Measurements from ENCODE around the gene SPOCK3. TPM values are rescaled to one million over a fixed set of nuclear protein-coding genes. Genes with fewer than 3 reads are reported as not detected.
A peak's percentile ranks its signal among the peaks of the same experiment; 100 is the strongest.

SPOCK3 gene
- total RNA-seq, 6 experiments from 2014 or later, result 0.27 to 0.95 (median 0.56) TPM; not detected in 3

DNA sequence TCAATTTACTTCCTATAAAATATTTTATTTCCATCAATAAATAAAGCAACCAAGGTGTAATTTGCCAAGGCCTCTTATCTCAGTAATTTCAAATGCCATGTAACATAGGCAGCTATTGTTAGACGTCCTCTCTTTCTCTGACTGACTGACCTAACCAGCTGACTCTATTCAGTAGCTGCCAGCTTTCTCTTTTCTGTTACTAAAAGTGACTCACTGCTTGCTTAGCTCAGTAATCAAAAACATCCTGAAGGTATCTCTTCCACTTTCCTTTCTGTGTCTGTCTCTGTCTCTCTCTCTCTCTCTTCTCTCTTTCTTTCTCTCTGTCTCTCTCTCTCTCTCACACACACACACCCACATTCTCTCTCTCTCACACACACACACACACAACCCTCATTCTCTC lies 134.2 kb downstream of the SPOCK3 start:
- WGBS (ENCODE audit: insufficient coverage, low coverage, low lambda C conversion rate, missing lambda C conversion rate), result 7% methylated on average over 1 of the region's 1 CpG
- intact Hi-C loops (cut with DNase I), result no loop called here
- TF ChIP-seq, protein P1, sequence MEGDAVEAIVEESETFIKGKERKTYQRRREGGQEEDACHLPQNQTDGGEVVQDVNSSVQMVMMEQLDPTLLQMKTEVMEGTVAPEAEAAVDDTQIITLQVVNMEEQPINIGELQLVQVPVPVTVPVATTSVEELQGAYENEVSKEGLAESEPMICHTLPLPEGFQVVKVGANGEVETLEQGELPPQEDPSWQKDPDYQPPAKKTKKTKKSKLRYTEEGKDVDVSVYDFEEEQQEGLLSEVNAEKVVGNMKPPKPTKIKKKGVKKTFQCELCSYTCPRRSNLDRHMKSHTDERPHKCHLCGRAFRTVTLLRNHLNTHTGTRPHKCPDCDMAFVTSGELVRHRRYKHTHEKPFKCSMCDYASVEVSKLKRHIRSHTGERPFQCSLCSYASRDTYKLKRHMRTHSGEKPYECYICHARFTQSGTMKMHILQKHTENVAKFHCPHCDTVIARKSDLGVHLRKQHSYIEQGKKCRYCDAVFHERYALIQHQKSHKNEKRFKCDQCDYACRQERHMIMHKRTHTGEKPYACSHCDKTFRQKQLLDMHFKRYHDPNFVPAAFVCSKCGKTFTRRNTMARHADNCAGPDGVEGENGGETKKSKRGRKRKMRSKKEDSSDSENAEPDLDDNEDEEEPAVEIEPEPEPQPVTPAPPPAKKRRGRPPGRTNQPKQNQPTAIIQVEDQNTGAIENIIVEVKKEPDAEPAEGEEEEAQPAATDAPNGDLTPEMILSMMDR (IDR thresholded peaks at IDR 0.05), result no peak
- no peak for TF ChIP-seq POLR2A (IDR thresholded peaks at IDR 0.05)
- H3K9me3 ChIP-seq, result no peaks in the 10 kb centered on the region
- no peaks in the 10 kb centered on the region for H3K27me3 ChIP-seq
- H3K4me3 ChIP-seq, result no peak overlapping the region
- no peak for DNase-seq
- ATAC-seq, result peak in 3 of 4 donors; percentile 21 to 100 (median 59)
- peaks cover 0 to 2% (median 0%) of the 10 kb centered on the region in 4 donors for H3K36me3 ChIP-seq
- H3K4me1 ChIP-seq, result no peaks in the 10 kb centered on the region
- H3K27ac ChIP-seq, result no peak overlapping the region

DNA sequence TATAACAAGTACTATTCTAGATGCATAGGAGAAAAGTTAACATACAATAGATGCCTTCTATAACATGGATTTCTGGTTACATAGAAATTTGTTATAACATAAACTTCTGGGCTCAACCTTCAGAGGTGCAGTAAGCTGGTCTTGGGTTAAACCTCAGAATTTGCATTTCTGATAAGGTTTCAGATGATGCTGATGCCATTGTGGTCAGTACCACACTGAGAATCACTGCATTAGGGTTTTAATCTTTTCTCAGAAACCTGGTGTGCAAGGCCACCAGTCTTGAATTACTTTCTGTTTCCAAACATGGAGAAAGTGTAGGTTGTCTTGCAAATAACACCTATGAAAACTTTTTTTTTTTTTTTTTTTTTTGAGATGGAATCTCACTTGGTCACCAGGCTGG lies 146.2 kb downstream of the SPOCK3 start:
- intact Hi-C loops (cut with DNase I), result no loop called here
- Histone ChIP-seq H3K27me3 (no peaks in the 10 kb centered on the region), H3K4me1 (no peaks in the 10 kb centered on the region), H3K9me3 (no peaks in the 10 kb centered on the region), H3K27ac (no peak overlapping the region), H3K36me3 (no peaks in the 10 kb centered on the region), H3K4me3 (no peak overlapping the region)
- DNase-seq, result no peak
- no peak for ATAC-seq
- TF ChIP-seq POLR2A (IDR thresholded peaks at IDR 0.05), result no peak
- TF ChIP-seq, protein P1 (IDR thresholded peaks at IDR 0.05), result no peak

DNA sequence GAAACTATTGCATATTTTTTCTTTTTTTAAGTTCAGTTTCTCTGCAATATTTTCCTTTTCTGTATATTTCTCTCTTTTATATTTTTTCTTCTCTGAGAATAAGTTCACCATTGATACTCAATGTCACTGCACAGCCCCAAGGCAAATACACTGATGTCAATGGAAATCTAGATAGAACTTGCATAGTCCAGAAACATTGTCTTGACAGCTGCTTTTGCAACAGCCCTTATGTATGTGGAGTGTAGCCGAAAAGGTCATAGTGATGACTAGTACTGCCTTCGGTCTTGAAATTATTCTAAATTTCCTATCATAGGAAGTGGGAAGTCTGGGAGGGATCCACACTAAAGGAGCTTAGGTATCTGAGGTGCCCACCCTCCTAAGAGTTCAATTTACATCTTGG lies 150.0 kb downstream of the SPOCK3 start:
- Histone ChIP-seq H3K27ac (no peak overlapping the region), H3K36me3 (no peaks in the 10 kb centered on the region), H3K9me3 (no peaks in the 10 kb centered on the region), H3K27me3 (no peaks in the 10 kb centered on the region), H3K4me3 (no peak overlapping the region), H3K4me1 (no peaks in the 10 kb centered on the region)
- ATAC-seq (no peak), DNase-seq (no peak)
- intact Hi-C loops (cut with DNase I), result no loop called here
- WGBS (ENCODE audit: insufficient coverage, low coverage, low lambda C conversion rate, missing lambda C conversion rate), result 81% methylated on average over 2 of the region's 2 CpGs
- TF ChIP-seq, protein P1 (IDR thresholded peaks at IDR 0.05), result no peak
- TF ChIP-seq POLR2A (IDR thresholded peaks at IDR 0.05), result no peak

DNA sequence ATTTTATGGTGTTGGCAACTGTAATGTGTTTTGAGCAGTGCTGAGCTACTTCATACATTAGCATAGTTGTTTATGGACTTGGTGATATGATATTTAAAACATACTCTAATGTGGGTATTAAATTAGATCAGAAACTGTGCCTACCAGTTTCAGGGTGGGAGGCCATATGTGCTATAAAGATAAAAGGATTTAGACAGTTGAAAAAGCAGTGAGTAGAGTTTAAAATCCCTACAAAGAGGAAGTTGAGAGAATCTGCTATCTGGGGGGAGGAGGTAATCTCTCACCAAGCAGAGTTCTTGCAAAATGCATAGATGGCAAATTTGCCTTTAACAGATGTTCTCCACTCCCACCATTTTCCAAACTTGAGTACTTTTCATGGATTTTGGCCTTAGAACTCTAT lies 154.5 kb downstream of the SPOCK3 start:
- DNase-seq (no peak), ATAC-seq (no peak)
- Histone ChIP-seq H3K4me1 (no peaks in the 10 kb centered on the region), H3K4me3 (no peak overlapping the region), H3K27ac (no peak overlapping the region), H3K36me3 (no peaks in the 10 kb centered on the region), H3K27me3 (no peaks in the 10 kb centered on the region), H3K9me3 (no peaks in the 10 kb centered on the region)
- TF ChIP-seq, protein P1 (IDR thresholded peaks at IDR 0.05), result no peak
- TF ChIP-seq POLR2A (IDR thresholded peaks at IDR 0.05), result no peak
- intact Hi-C loops (cut with DNase I), result no loop called here

DNA sequence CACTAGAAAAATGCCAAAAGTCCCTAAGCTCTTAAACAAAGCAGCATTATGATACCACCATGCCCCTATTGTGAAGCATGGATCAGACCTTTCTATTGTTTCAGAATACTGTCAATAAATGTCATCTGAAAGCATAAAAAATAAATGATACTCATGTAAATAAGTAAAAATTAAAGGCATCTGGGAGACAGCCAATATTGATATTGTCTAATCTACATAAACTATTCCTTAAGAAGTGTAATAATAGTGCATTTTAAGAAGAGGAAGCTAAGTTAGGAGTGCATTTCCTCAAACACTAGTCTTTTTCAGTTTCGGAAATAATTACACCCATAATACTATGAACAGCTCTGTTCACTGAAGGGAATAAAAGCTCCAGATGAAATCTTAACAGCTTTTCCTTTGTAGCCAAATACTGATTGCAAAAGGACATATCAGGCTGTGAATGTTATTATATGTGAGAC lies 181.6 kb downstream of the SPOCK3 start:
- DNase-seq, result no peak
- intact Hi-C loops (cut with DNase I), result no loop called here

More for the DNA sequence above, 181.6 kb downstream of the SPOCK3 start:
- H3K27me3 ChIP-seq, result no peaks in the 10 kb centered on the region
- H3K9me3 ChIP-seq, result no peaks in the 10 kb centered on the region
- WGBS (ENCODE audit: insufficient coverage, low coverage, low lambda C conversion rate, missing lambda C conversion rate), result 36% methylated on average over 1 of the region's 1 CpG
- H3K27ac ChIP-seq, result no peak overlapping the region
- no peak for ATAC-seq
- TF ChIP-seq, protein P1 (IDR thresholded peaks at IDR 0.05), result no peak
- TF ChIP-seq POLR2A (IDR thresholded peaks at IDR 0.05), result no peak
- H3K36me3 ChIP-seq, result no peaks in the 10 kb centered on the region
- H3K4me3 ChIP-seq, result no peak overlapping the region
- H3K4me1 ChIP-seq, result peaks cover 0 to 10% (median 0%) of the 10 kb centered on the region in 4 donors

All from right lobe of liver (tissue), 6 donors.